Neutrophil (primary cell): ENCODE measurements around the gene IFITM10.
A peak's percentile ranks its signal among the peaks of the same experiment; 100 is the strongest.

ENCODE experiments used
- H3K27ac ChIP-seq: fragments of 200-600 bp; sonication (generic); 2 replicates; pipeline ENCODE4 v1.5.1; 2016; ENCODE audit warnings: mild to moderate bottlenecking, moderate library complexity
- H3K27me3 ChIP-seq: fragments of 200-600 bp; sonication (generic); 2 replicates; pipeline ENCODE4 v1.6.0; 2016; ENCODE audit warnings: mild to moderate bottlenecking
- H3K36me3 ChIP-seq: fragments of 200-600 bp; sonication (generic); 2 replicates; pipeline ENCODE4 v1.5.1; 2017
- H3K4me1 ChIP-seq, 2 experiments: fragments of 200-600 bp in 1 of 2; sonication (generic) in 1 of 2; 1 replicate in 1 of 2; 2 replicates in 1 of 2; pipeline versions ENCODE4 v1.5.1 to v1.6.1; 2013 to 2016; ENCODE audit warnings: low read depth in 1 of 2, low read length in 1 of 2, mild to moderate bottlenecking in 1 of 2, moderate library complexity in 1 of 2; ENCODE audit not compliant: control insufficient read depth in 1 of 2, insufficient read depth in 1 of 2
- H3K4me3 ChIP-seq, 2 experiments: fragments of 200-600 bp in 1 of 2; sonication (generic) in 1 of 2; 1 replicate in 1 of 2; 2 replicates in 1 of 2; pipeline ENCODE4 v1.5.1; 2013 to 2016; ENCODE audit warnings: low read depth in 1 of 2, low read length in 1 of 2, mild to moderate bottlenecking in 1 of 2, moderate library complexity in 1 of 2
- H3K9me3 ChIP-seq: fragments of 200-600 bp; sonication (generic); 2 replicates; pipeline ENCODE4 v1.5.1; 2016
- CTCF ChIP-seq: fragments of 200-600 bp; sonication (generic); IDR thresholded peaks from 2 replicates; pipeline ENCODE4 v1.5.1; 2016; ENCODE audit warnings: antibody characterized with exemption

IFITM10 gene

DNA sequence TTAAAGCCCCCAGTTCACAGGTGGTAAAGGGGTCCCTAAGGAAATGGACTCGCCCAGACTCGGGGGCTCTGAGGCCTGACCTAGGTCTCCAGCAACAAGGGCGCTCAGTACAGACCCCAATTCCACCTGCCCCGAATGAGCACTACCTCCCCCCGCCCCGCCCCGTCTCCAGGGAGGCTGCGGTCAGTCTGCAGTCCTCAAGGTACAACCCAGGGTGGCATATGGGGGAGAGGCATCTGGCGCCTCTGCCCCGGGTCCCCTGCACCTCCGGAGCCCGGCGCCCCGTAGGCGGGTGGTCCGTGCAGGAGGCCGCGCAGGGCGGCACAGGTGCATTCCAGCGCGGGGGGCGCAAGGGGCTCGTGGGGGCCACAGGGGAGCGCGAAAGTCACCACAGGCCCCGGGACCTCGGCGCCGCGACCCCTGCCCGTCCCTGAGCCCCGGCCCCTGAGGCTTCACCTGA lies 13.0 kb upstream of the IFITM10 start:
- Histone ChIP-seq H3K4me1 (peaks cover 78 to 82% of the 10 kb centered on the region in 2 experiments), H3K27ac (peak overlapping the region; percentile 98), H3K9me3 (no peaks in the 10 kb centered on the region), H3K36me3 (peaks cover 30% of the 10 kb centered on the region), H3K4me3 (peak overlapping the region; percentile 85 to 99), H3K27me3 (no peaks in the 10 kb centered on the region)
- no peak for TF ChIP-seq CTCF

DNA sequence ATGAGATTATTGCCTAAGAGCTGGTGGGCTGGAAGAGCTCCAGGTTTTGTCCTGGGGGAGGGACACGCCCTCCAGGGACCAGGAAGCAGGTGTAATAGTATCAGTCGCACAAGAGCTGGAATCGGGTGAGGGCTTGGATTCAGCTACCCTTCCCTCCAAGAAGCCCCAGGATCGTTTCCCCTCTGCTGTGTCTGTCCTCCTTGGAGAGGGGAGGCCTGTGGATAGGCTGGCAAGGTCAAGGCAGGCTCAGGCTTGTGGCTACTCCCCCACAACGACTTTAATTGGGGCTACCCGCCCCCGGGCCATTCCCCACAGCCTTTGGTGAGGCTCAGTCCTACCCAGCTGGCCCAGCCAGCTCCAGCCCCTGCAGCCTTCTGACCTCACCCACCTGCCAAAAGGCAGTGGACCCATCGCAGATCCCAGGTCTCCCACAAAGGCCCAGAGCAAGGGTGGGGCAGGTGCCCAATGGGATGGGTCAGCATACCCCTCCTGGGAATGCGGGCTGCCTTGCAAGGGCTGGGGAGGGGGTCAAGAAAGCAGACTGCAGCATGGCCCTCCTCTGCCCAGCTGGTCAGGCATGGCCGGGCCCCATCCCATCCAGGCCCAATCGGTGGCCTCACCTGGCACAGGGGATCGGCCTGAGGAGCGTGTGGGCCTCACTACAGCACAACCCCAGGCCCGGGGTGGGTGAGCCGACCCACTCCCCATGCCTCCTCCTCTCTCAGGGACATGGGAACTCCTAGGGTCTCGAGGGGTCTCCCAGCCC lies 12.3 kb upstream of the IFITM10 start:
- TF ChIP-seq CTCF, result no peak
- Histone ChIP-seq H3K4me1 (peaks cover 80 to 82% of the 10 kb centered on the region in 2 experiments), H3K9me3 (no peaks in the 10 kb centered on the region), H3K36me3 (peaks cover 36% of the 10 kb centered on the region), H3K27ac (peak overlapping the region; percentile 98), H3K27me3 (no peaks in the 10 kb centered on the region), H3K4me3 (peak overlapping the region; percentile 85 to 99)

DNA sequence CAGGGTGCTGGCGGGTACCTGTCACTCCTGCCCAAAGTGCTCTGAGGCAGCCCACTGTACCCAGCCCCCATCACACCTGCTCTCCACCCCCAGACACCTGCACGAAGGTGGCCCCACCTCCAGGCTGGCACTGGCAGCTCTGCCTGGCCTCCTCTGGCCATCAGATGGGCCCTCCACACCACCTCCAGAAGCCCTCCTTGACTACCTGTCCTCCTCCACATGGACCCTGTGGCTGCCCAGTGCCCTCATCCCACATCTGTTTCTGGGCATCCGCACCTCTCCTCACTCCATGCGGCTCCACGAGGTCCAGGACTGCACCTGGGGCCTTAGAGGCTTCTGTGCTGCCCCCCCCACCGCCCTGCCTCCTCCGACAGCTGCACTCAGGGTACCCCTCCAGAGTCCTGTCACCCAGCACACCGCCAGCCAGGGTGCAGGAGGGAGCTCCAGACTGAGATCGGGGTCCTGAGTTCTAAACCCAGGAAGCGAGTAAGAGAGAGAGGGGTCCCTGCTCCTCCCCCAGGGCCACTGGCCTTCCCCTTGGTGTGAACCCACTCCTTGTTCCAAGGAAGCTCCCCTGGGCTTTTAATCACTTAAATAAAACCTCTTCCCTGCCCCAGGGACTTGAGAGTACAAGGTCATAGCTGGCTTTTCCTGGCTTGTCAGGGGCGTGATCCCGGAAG lies 11.6 kb upstream of the IFITM10 start:
- peaks cover 80 to 83% of the 10 kb centered on the region in 2 experiments for H3K4me1 ChIP-seq
- peak overlapping the region; percentile 85 to 99 for H3K4me3 ChIP-seq
- no peaks in the 10 kb centered on the region for H3K9me3 ChIP-seq
- H3K36me3 ChIP-seq, result peaks cover 41% of the 10 kb centered on the region
- no peaks in the 10 kb centered on the region for H3K27me3 ChIP-seq
- TF ChIP-seq CTCF, result no peak
- peak overlapping the region; percentile 98 for H3K27ac ChIP-seq

- H3K9me3 ChIP-seq, result no peaks in the 10 kb centered on the region
- H3K36me3 ChIP-seq, result peaks cover 48% of the 10 kb centered on the region
- H3K4me1 ChIP-seq, result peaks cover 86 to 88% of the 10 kb centered on the region in 2 experiments
- peak overlapping the region; percentile 98 for H3K27ac ChIP-seq
- TF ChIP-seq CTCF, result no peak
- H3K4me3 ChIP-seq, result peak overlapping the region; percentile 85 to 99
- H3K27me3 ChIP-seq, result no peaks in the 10 kb centered on the region
These were observed 10.9 kb upstream of the IFITM10 start for GRCh38 chr11:1761110-1761856.

DNA sequence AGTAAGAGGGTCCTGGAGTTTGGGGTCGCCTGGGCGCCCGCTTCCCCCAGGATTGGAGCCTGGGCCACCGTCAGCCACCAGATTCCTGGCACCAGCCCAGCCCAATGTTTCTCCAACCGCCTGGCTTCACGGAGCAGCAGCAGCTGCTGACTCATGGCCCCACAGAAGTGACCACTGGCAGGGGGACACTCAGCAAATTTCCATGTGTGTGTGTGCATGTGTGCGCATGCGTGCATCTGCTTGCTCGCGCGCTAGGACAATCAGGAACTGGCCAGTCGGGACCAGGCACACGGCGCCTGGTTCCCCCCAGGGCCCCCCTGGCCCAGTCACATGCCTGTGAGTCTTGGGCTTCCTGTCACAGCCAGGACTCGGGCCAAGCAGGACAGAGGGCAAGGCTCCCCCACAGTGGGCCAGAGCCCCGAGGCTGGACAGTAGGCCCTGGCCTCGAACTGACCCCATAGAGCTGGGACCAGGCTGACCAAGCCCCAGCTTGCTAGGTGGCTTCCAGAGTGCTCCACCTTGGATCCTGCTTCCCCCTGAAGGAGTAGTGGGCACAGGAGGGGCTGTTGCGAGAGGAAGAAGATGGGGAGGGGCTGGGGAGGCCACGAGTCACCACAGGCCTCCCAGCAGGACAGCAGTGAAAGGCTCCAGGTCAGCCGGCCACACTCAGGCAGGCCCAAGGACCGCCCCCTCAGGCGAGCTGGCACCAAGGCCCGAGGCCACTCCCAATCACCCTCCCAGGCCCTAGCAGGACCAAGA lies 10.1 kb upstream of the IFITM10 start:
- Histone ChIP-seq H3K36me3 (peaks cover 55% of the 10 kb centered on the region), H3K4me3 (peak overlapping the region; percentile 85 to 99), H3K27me3 (no peaks in the 10 kb centered on the region), H3K4me1 (peaks cover 87 to 91% of the 10 kb centered on the region in 2 experiments), H3K27ac (peak overlapping the region; percentile 98), H3K9me3 (no peaks in the 10 kb centered on the region)
- peak; percentile 26 for TF ChIP-seq CTCF
